ENCODE measurements around the gene ATP4A. TPM values are rescaled to one million over a fixed set of nuclear protein-coding genes. Genes with fewer than 3 reads are reported as not detected.

ATP4A gene
- total RNA-seq, 1 donor, result not detected

DNA sequence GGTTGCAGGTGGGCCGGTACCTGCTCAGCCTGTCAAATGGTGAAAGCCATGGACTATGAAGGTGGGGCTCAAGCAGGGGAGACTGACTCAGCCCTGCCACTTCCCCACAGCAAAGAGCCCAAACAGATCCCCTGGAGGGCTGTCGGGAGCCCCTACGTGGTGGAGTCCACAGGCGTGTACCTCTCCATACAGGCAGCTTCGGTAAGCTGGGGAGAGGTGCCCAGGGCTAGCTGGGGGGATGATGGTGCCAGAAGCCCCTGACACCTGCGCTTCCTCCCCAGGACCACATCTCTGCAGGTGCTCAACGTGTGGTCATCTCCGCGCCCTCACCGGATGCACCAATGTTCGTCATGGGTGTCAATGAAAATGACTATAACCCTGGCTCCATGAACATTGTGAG is 21.2 kb downstream of the ATP4A start:
- Histone ChIP-seq H2AFZ (ENCODE audit: low read length) (no peak overlapping the region), H3K4me3 (ENCODE audit: insufficient read depth, low read length) (no peak overlapping the region), H3K79me2 (ENCODE audit: insufficient read depth, low read length) (peaks cover 35% of the 10 kb centered on the region), H3K4me2 (ENCODE audit: insufficient read depth, low read length) (no peak overlapping the region), H3K9me3 (ENCODE audit: low read depth, low read length) (no peaks in the 10 kb centered on the region), H3K36me3 (ENCODE audit: insufficient read depth, low read length) (peaks cover 14% of the 10 kb centered on the region), H3K4me1 (ENCODE audit: insufficient read depth, low read length) (peaks cover 14% of the 10 kb centered on the region), H4K20me1 (ENCODE audit: insufficient read depth, low read length) (peaks cover 3% of the 10 kb centered on the region), H3K27ac (ENCODE audit: low read depth, low read length) (no peak overlapping the region), H3K27me3 (ENCODE audit: insufficient read depth, low read length) (no peaks in the 10 kb centered on the region)
- no peak for DNase-seq (ENCODE audit: insufficient read length, low spot score, missing footprints)
- TF ChIP-seq, protein P1, sequence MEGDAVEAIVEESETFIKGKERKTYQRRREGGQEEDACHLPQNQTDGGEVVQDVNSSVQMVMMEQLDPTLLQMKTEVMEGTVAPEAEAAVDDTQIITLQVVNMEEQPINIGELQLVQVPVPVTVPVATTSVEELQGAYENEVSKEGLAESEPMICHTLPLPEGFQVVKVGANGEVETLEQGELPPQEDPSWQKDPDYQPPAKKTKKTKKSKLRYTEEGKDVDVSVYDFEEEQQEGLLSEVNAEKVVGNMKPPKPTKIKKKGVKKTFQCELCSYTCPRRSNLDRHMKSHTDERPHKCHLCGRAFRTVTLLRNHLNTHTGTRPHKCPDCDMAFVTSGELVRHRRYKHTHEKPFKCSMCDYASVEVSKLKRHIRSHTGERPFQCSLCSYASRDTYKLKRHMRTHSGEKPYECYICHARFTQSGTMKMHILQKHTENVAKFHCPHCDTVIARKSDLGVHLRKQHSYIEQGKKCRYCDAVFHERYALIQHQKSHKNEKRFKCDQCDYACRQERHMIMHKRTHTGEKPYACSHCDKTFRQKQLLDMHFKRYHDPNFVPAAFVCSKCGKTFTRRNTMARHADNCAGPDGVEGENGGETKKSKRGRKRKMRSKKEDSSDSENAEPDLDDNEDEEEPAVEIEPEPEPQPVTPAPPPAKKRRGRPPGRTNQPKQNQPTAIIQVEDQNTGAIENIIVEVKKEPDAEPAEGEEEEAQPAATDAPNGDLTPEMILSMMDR (IDR thresholded peaks at IDR 0.05; ENCODE audit: extremely low read depth, low read depth, low read length), result no peak

DNA sequence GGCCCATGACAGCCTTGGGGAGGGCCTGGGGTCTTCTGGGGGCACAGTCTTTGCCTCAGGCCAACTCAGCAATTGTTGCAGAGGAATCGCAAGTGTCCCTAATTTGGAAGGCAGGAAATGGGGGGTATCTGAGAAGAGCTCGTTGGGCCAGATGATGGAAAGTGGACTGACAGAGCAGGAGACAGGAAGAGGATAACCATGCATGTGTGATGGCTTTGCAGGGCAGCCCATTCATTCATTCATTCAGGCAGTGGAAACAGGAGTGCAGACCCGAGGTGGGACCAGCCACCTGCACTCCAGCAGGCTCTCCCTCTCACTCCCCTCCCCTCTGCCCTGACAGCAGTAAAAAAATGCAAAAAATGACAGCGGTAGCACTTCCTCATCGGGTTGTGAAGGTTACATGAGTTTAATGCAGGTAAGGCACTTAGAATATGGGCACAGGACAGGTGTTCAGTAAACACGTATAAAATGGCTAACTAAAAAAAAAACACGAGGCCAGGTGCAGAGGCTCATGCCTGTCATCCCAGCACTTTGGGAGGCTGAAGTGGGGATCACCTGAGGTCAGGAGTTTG is 23.0 kb downstream of the ATP4A start:
- Histone ChIP-seq H3K27me3 (ENCODE audit: insufficient read depth, low read length) (no peaks in the 10 kb centered on the region), H3K4me3 (ENCODE audit: insufficient read depth, low read length) (no peak overlapping the region), H2AFZ (ENCODE audit: low read length) (no peak overlapping the region), H3K9me3 (ENCODE audit: low read depth, low read length) (no peaks in the 10 kb centered on the region), H3K4me2 (ENCODE audit: insufficient read depth, low read length) (no peak overlapping the region), H3K36me3 (ENCODE audit: insufficient read depth, low read length) (peaks cover 12% of the 10 kb centered on the region), H3K27ac (ENCODE audit: low read depth, low read length) (no peak overlapping the region), H4K20me1 (ENCODE audit: insufficient read depth, low read length) (no peaks in the 10 kb centered on the region), H3K79me2 (ENCODE audit: insufficient read depth, low read length) (peaks cover 18% of the 10 kb centered on the region), H3K4me1 (ENCODE audit: insufficient read depth, low read length) (peaks cover 8% of the 10 kb centered on the region)
- TF ChIP-seq, protein P1 (IDR thresholded peaks at IDR 0.05; ENCODE audit: extremely low read depth, low read depth, low read length), result no peak
- peak; percentile 62 for DNase-seq (ENCODE audit: insufficient read length, low spot score, missing footprints)

DNA sequence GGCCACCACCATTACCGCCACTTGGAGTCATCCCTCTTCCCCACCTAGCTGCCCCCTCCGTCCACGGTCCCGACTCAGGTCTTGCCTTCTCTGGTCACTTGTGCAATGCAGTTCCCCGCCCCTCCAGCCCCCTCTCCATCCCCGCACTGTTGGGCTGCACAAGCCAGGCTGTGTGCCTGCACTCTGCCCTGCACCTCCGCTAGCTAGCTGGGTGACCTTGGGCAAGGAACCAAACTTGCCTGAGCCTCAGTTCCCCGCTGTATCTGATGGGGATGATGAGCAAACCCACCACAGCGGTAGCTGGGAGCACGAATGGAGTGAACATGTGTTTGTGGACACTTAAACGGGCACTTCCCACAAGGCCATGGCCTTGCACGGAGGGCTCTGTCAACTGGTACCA is 23.6 kb downstream of the ATP4A start:
- DNase-seq (ENCODE audit: insufficient read length, low spot score, missing footprints), result no peak
- Histone ChIP-seq H3K4me3 (ENCODE audit: insufficient read depth, low read length) (no peak overlapping the region), H3K79me2 (ENCODE audit: insufficient read depth, low read length) (peaks cover 13% of the 10 kb centered on the region), H3K4me1 (ENCODE audit: insufficient read depth, low read length) (peaks cover 6% of the 10 kb centered on the region), H2AFZ (ENCODE audit: low read length) (no peak overlapping the region), H3K9me3 (ENCODE audit: low read depth, low read length) (no peaks in the 10 kb centered on the region), H4K20me1 (ENCODE audit: insufficient read depth, low read length) (no peaks in the 10 kb centered on the region), H3K36me3 (ENCODE audit: insufficient read depth, low read length) (peaks cover 12% of the 10 kb centered on the region), H3K4me2 (ENCODE audit: insufficient read depth, low read length) (no peak overlapping the region), H3K27ac (ENCODE audit: low read depth, low read length) (no peak overlapping the region), H3K27me3 (ENCODE audit: insufficient read depth, low read length) (no peaks in the 10 kb centered on the region)
- TF ChIP-seq, protein P1 (IDR thresholded peaks at IDR 0.05; ENCODE audit: extremely low read depth, low read depth, low read length), result no peak

DNA sequence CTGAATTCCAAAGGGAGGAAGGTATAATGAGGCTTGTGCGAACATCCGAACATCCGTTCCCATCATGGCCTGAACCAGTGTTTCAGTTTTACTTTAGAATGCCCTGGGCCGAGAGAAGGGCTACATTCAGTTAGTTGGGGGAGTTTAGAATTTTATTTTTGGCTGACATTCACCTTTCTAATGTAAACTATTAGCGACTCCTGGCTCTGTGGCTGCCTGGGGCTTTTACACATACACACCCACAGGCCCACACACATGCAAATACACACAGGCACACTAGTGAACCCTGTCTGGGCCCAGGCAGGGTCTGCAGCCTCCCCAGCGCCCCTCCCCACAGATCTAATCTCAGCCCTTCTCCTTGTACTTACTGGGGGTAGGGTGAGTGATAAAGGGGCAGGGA is 24.1 kb downstream of the ATP4A start:
- DNase-seq (ENCODE audit: insufficient read length, low spot score, missing footprints), result no peak
- no peaks in the 10 kb centered on the region for H3K9me3 ChIP-seq (ENCODE audit: low read depth, low read length)
- H3K79me2 ChIP-seq (ENCODE audit: insufficient read depth, low read length), result peaks cover 8% of the 10 kb centered on the region
- H3K4me1 ChIP-seq (ENCODE audit: insufficient read depth, low read length), result peaks cover under 1% of the 10 kb centered on the region
- no peak overlapping the region for H3K27ac ChIP-seq (ENCODE audit: low read depth, low read length)
- peaks cover 2% of the 10 kb centered on the region for H3K27me3 ChIP-seq (ENCODE audit: insufficient read depth, low read length)
- H3K36me3 ChIP-seq (ENCODE audit: insufficient read depth, low read length), result peaks cover 12% of the 10 kb centered on the region
- no peaks in the 10 kb centered on the region for H4K20me1 ChIP-seq (ENCODE audit: insufficient read depth, low read length)
- no peak overlapping the region for H3K4me3 ChIP-seq (ENCODE audit: insufficient read depth, low read length)
- H2AFZ ChIP-seq (ENCODE audit: low read length), result no peak overlapping the region
- TF ChIP-seq, protein P1 (IDR thresholded peaks at IDR 0.05; ENCODE audit: extremely low read depth, low read depth, low read length), result no peak
- H3K4me2 ChIP-seq (ENCODE audit: insufficient read depth, low read length), result no peak overlapping the region

All from osteoblast (primary cell).